GM21528 (cell line): Measurements from ENCODE around the gene SLC16A12.
A peak's percentile ranks its signal among the peaks of the same experiment; 100 is the strongest.
"Not testable (repeated sequence)": the region's sequence is repeated elsewhere in the genome, so short reads cannot be mapped to it uniquely, and the experiment has no call there.

Source experiments
- ATAC-seq: cut with Tn5 transposase; IDR thresholded peaks from one replicate; pipeline ENCODE4 v1.9.1; 2021; ENCODE audit warnings: mild to moderate bottlenecking, moderate library complexity; ENCODE audit not compliant: unreplicated experiment, low FRiP score

SLC16A12 gene

DNA sequence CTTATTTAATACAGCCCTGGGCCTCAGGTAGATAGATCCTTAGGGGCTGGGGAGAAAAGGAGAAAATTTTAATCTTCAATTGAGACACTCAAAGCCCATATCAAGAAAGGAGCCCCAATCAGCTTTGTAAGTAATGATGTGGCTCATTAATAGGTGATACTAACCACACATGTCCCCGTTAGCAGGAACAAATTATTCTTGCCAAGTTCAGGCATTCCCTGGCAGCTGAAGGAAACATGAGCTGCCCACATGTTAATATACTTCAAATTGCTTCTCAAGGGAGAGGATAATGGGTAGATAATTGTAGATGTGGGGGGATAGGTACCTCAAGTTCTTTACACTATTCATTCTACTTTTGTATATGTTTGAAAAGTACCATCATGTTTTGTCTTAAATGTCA is 106.5 kb downstream of the SLC16A12 start:
- ATAC-seq = no peak

DNA sequence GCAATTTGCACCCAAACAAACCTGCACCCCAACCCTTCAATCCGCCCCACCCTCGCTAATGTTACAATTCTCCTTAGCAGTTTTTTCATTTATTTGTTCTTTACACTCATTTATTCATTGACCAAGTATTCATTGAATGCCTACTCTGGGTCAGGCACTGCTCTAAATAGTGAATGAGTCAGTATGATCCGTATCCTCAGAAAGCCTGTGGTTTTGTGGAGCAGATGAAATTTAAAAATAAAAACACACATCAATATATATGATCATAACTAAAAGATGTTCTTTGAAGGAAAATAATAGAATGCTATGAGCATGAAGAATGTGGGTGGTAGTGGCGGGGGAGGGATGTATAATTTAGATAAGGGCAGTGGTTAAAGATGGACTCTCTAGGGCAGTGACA is 107.8 kb downstream of the SLC16A12 start:
- ATAC-seq = no peak

DNA sequence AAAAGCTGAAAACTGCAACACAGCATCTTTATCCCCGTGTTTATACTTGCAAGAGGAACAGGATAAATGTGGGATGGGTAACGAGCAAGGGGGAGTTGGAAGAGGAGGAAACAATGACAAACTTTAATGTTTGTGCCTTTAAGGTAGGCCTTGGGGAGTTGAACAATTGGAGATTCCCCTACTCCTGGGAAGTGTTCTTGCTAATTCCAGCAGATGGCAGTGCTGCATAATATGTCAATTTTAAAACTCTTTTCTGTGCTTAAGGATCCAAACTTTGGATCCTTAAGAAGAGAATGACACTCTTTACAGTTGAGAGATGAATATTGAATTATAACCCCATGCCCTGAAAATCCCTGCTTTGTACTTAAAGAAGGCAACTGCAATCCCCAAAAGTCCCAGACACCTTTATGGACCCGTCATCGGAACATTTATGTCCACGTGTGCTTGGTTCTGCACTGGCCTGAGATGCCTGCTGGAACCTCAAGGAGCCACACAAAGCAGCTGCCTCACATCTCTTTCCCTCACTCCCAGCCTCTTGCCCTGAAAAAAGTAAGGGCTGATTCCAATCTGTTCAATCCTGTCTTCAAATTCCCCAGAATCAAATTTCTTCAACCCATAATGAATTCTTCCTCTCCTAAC is 109.0 kb downstream of the SLC16A12 start:
- ATAC-seq = no peak

DNA sequence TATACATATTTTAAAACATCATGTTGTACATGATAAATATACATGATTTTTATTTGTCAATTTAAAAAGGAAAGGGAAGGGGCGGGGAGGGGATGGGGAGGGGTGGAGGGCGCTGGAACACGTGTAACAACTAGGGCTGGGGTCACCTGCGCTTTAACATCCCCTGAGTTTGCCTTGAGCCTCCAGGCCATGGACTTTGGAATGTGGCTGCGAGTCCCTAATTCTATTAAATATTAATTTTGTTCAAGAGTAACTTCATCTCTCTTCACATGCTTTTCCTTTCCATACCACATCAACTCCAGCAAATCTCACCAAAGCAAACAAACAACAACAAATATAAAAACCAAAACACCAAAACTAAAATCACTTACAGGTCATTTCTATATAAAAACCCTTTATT is 110.4 kb downstream of the SLC16A12 start:
- ATAC-seq = no peak

DNA sequence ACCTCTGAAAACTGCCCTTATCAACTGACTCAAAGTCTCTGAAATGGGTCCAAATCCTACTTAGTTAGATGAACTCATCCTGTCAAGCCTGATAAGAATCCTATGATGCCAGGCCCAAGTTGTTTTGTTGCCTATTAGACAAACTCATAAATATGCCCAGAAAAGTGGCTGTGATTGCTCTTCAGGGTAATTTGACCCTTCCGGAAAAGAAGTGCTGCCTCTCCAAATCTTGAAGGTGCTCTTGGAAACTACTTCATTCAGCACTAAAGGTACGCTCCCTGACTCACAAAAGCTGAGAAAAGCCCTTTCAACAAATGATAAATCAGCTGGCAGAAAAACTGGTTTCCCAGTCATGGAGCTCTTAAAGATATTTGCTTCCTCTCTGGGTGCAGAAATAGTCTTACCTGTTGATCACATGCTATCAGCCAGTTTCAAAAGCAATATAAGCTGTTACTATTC is 114.3 kb downstream of the SLC16A12 start:
- ATAC-seq = no peak

DNA sequence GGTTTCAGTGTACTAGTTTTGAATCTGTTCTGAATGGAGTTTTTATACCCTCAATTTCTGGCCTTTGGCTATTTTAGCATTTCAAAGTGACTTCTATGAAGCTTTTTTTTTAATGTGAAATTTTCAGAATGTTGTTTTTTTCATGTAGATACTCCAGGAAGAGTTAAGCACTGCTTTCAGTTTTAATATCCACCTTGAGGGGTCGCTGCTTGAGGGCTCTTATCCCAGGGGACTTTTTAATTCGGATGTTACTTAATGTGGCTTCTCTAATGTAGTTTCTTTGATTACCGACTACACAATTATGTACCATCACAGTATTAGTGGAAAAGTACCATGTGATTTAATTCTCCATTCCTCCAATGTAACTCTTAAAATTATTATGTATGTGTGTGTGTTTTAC is 115.8 kb downstream of the SLC16A12 start:
- no peak for ATAC-seq

DNA sequence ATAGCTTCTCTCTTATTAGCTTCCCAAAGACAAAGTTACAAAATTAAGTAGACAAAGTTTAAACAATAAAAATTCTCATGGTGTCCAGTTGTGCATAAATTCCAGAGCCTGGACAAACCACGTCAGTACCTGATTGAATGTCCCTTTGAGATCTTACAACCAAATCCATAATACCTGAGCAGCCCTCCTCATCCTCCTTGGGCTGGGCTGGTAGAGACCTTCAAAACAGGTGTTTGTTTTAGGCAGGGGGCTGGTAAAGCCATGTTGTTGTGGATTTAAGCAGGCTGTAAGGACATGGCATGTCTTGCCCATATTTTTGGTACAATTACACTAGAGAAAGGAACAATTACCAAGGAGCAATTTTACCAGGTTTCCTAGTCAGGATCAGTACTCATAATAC is 118.9 kb downstream of the SLC16A12 start:
- ATAC-seq = no peak

DNA sequence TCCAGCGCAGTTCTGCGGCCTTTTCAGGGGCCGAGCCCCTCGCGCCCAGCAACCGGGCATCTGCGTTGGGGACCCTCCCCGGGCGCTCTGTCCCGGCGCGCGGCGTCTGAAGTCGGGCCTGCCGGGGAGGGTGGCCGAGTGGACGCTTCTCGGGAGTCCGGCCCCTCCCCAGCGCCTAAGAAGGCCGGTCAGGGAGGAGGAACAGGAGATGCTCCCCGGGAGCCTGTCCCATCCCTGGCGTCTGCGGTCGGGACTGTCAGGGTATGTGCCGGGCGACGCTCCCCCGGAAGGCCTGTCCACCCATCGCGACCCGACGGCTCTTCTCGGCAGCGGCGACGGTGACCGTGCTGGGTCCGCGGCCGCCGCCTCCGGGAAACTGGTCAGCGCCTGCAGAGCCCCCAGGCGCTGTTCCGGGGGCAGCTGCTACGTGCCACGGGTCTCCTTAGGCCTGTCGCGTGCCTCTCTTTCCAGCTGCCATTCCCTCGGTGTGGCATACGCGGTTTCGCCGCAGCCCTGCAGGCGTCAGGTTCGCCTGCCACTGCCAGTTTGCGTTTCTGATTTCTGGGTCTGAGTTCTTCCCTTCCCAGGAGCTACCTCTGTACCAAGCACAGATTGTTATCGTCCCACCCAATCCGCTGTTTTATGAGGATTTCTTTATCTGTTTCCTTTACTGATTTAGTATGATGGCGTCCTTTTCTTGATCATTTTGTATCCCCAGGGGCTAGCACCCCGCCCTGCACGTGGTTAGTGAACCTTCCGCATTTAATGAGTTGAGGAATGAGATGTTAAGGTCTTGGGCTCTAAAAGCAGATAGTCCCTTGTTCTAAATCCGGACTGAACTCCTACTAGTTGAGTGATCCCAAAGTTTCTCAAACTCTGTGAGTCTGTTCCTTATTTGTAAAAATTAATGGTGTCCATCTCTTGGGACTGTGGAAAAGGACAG is 120.2 kb downstream of the SLC16A12 start:
- ATAC-seq = peak; percentile 41

DNA sequence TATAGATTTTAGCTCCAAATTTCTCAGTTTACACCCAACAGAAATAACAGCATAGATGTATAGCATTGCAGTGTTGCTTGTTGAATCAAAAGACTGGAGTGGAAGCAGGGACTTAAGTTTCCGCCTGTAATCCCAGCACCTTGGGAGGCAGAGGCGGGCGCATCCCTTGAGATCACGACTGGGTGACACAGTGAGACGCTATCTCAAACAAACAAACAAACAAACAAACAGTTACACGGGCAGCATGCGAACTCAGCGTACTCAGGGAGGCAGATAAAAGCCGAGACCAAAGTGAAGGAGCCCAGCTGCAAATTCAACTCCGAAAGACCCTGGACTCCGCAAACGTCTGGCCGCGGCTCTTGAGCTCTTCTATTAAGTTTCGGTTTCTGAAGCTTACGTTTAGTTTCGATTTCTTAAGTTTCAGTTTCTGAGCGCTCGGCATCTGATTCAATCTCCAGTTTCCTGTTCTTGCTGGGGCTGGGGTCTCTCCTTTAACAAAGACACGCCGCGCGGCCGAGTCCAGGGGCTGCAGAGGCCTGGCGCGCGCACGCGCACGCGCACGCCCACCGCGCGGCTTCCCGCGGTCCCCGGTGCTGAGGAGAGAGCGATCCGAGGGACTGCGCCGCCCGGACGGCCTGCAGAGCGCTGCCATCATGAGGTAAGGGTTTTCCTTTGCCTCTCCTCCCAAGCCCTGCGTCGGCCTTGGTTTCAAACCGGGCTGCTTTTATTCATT is 121.1 kb downstream of the SLC16A12 start, which contains the start of gene IFIT5:
IFIT5 (plus strand) TSS at position 423 of the 733 bp plus-strand sequence; CDS start at position 654, 231 bp downstream.
- peak; percentile 77 for ATAC-seq

DNA sequence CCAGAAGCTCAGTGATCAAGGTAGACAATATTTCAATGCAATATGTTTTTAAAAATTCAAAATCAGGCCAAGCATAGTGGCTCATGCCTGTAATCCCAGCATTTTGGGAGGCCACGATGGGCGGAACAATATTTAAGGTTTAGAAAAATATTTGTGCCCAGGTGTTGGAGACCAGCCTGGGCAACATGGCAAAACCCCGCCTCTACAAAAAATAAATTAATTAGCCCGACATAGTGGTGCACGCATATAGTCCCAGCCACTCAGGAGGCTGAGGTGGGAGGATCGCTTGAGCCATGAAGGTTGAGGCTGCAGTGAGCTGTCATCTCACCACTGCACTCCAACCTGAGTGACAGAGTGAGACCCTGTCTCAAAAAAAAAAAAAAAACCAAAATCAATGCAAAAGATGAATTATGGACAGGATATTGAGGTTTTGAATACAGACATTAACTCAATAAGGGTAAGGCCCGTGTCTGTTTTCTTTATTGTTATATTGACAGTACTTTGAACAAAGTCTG is 121.9 kb downstream of the SLC16A12 start:
- no peak for ATAC-seq

DNA sequence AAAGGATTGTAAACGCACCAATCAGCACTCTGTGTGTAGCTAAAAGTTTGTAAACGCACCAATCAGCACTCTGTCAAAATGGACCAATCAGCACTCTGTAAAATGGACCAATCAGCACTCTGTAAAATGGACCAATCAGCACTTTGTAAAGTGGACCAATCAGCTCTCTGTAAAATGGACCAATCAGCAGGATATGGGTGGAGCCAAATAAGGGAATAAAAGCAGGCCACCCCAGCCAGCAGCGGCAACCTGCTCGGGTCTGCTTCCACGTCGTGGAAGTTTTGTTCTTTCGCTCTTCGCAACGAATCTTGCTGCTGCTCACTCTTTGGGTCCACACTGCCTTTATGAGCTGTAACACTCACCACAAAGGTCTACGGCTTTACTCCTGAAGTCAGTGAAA is 123.1 kb downstream of the SLC16A12 start:
- not testable (repeated sequence) for ATAC-seq

DNA sequence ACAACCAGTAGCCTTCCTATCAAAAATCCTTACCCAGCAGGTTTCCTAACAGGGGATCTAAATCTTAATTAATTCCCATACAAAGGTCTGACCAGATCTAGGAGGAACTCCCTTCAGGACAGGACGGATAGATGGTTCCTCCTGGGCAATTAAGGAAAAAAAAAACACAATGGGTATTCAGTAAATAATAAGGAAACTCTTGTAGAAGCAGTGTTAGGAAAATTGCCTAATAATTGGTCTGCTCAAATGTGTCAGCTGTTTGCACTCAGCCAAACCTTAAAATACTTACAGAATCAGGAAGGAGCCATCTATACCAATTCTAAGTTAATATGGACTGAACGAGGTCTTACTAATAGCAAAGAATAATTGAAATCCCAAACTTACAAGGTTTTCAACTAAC is 124.3 kb downstream of the SLC16A12 start:
- ATAC-seq = not testable (repeated sequence)

DNA sequence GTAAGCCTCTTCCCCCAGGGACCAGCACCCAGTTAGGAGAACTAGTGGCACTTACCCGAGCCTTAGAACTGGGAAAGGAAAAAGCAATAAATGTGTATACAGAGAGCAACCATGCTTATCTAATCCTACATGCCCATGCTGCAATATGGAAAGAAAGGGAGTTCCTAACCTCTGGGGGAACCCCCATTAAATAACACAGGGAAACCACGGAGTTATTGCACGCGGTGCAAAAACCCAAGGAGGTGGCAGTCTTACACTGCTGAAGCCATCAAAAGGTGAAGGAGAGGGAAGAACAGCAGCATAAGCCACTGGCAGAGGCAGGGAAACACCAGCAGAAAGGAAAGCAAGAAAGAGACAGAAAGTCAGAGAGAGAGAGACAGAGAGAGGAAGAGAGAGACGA is 124.8 kb downstream of the SLC16A12 start:
- not testable (repeated sequence) for ATAC-seq

DNA sequence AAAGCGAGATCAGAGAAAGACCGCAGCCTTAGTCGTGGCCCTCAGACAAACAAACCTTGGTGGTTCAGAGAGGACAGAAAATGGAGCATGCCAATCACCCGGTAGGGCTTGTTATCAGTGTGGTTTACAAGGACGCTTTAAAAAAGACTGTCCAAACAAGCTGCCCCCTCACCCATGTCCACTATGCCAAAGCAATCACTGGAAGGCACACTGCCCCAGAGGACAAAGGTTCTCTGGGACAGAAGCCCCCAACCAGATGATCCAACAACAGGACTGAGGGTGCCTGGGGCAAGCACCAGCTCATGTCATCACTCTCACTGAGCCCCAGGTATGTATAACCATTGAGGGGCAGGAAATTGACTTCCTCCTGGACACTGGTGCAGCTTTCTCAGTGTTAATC is 126.1 kb downstream of the SLC16A12 start:
- not testable (repeated sequence) for ATAC-seq

DNA sequence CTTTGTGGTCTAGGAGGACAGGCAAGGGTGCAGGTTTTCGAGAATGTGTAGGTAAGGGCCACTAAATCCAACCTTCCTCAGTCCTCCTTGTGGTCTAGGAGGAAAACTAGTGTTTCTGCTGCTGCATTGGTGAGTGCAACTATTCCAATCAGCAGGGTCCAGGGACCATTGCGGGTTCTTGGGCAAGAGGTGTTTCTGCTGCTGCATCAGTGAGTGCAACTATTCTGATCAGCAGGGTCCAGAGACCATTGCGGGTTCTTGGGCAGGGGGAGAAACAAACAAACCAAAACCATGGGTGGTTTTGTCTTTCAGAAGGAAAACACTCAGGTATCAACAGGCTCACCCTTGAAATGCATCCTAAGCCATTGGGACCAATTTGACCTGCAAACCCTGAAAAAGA is 127.6 kb downstream of the SLC16A12 start:
- ATAC-seq = not testable (repeated sequence)

DNA sequence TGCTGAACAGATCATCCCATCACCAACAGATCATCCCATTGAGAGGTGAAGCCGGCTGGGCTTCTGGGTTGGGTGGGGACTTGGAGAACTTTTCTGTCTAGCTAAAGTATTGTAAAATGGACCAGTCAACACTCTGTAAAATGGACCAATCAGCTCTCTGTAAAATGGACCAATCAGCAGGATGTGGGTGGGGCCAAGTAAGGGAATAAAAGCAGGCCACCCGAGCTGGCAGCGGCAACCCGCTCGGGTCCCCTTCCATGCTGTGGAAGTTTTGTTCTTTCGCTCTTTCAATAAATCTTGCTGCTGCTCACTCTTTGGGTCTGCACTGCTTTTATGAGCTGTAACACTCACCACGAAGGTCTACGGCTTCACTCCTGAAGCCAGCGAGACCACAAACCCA is 129.2 kb downstream of the SLC16A12 start:
- ATAC-seq = not testable (repeated sequence)

DNA sequence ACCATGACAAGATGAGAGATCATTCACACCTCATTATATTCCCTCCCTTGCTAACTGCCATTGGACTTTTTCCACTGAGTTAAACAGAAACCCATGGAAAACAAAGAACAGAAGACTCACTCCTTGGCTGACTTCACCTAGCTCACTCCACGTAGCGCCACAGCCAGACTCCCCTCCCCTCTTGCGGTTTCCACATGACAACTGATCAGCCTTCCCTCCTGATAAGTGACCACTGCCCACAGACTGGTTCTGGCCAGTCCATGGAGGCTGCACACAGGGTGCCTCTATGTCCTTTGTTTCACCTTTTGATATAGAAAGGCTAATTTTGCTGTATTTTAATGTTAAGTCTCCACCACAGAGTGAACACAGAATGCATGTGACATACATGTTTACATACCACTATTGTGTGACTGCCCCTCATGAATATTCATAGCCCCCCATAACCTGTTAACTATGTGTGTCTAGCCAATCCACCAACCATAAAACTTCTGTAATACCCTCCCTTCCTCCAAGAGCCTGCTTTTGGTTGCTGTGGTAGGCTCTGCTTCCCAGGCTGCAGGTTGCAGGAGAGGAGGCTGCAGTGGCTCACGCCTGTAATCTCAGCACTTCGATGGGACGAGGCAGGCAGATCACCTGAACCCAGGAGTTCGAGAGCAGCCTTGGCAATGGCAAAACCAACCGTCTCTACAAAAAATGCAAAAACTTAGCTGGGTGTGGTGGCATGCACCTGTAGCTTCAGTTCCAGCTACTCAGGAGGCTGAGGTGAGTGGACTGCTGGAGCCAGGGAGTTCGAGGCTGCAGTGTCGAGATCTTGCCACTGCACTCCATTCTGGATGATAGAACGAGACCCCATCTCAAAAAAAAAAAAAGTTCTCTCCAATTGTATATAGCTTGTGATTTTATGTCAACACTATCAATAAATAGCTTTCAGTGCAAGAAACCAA is 131.0 kb downstream of the SLC16A12 start:
- no peak for ATAC-seq

DNA sequence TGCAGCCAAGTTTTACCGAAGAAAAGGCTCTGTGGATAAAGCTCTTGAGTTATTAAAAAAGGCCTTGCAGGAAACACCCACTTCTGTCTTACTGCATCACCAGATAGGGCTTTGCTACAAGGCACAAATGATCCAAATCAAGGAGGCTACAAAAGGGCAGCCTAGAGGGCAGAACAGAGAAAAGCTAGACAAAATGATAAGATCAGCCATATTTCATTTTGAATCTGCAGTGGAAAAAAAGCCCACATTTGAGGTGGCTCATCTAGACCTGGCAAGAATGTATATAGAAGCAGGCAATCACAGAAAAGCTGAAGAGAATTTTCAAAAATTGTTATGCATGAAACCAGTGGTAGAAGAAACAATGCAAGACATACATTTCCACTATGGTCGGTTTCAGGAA is 132.4 kb downstream of the SLC16A12 start:
- no peak for ATAC-seq

DNA sequence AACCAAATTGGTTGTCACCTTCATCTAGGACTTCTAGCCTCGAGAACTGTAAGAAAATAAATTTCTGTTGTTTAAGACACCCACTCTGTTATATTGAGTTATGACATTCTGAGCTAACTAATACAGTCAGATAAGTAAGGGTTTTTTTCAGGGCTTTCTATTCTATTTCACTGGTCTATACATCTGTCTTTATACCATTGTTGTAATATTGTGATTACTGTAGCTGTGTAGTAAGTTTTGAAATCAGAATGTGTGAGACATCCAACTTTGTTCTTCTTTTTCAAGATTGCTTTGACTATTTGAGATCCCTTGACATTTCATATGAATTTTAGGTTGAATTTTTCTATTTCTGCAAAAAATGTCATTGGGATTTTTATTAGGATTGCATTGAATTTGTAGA is 135.4 kb downstream of the SLC16A12 start:
- ATAC-seq = no peak
